Calu3 (cell line): ENCODE results near the gene KLHDC4. TPM values are rescaled to one million over a fixed set of nuclear protein-coding genes. Genes with fewer than 3 reads are reported as not detected.
"Not testable (repeated sequence)": the region's sequence is repeated elsewhere in the genome, so short reads cannot be mapped to it uniquely, and the experiment has no call there.

Experiments
- Bru-seq: library from RNA; stranded (reverse); fragments of 400-500 nt; gene quantifications from one replicate; lab custom pipeline; 2021; lab: Mats Ljungman, UMichigan
- BruChase-seq, 2 experiments: library from RNA; stranded (reverse); fragments of 400-500 nt; gene quantifications; one replicate each; lab custom pipeline; 2021; lab: Mats Ljungman, UMichigan
- BruUV-seq: library from RNA; stranded (reverse); fragments of 400-500 nt; replicated peaks from 2 replicates; lab custom pipeline; 2021; lab: Mats Ljungman, UMichigan
- CTCF ChIA-PET: fragments of 300-600 bp; sonication (Branson Sonifier 250); formaldehyde crosslinking; loops from one replicate; lab custom pipeline; 2022; ENCODE audit warnings: antibody characterized with exemption; lab: Charles Lee
- DNase-seq: peaks from one replicate; pipeline ENCODE4 v3.0.0; 2022
- H3K27ac Mint-ChIP-seq: one replicate; pipeline ENCODE4 v1.8.0; 2022; ENCODE audit warnings: mixed read lengths; ENCODE audit not compliant: unreplicated experiment
- H3K27me3 Mint-ChIP-seq: one replicate; pipeline ENCODE4 v1.8.0; 2022; ENCODE audit warnings: mixed read lengths; ENCODE audit not compliant: unreplicated experiment
- H3K36me3 Mint-ChIP-seq: one replicate; pipeline ENCODE4 v1.8.0; 2022; ENCODE audit warnings: mild to moderate bottlenecking, moderate library complexity, mixed read lengths; ENCODE audit not compliant: insufficient read depth, unreplicated experiment
- H3K4me1 Mint-ChIP-seq: one replicate; pipeline ENCODE4 v1.8.0; 2022; ENCODE audit warnings: mild to moderate bottlenecking, low read depth, mixed read lengths; ENCODE audit not compliant: unreplicated experiment
- H3K4me3 Mint-ChIP-seq: one replicate; pipeline ENCODE4 v1.8.0; 2022; ENCODE audit warnings: mild to moderate bottlenecking, low read depth, moderate library complexity, mixed read lengths; ENCODE audit not compliant: unreplicated experiment
- H3K9me3 Mint-ChIP-seq: one replicate; pipeline ENCODE4 v1.8.0; 2022; ENCODE audit warnings: low read depth, mixed read lengths; ENCODE audit not compliant: unreplicated experiment
- intact Hi-C: fragments of 100-400 bp; cut with micrococcal nuclease; formaldehyde crosslinking; loops from one replicate; pipeline ENCODE4 v1.10.0; 2022; ENCODE audit not compliant: unreplicated experiment
- long read RNA-seq: library from polyadenylated mRNA; stranded (forward); transcript quantifications from one replicate; pipeline ENCODE4 v2.0.0, GENCODE V29; 2022
- total RNA-seq: library from RNA; stranded (reverse); gene quantifications from 2 replicates; pipeline ENCODE4 v1.2.3, GENCODE V29; 2022
- TF ChIP-seq, protein P1 (sequence below): fragments of 200-600 bp; IDR thresholded peaks from one replicate; pipeline ENCODE4 v1.8.0; 2022; ENCODE audit warnings: antibody characterized with exemption; ENCODE audit not compliant: unreplicated experiment

Gene KLHDC4
- total RNA-seq (106 and 109 TPM in 2 replicates), Bru-seq, nascent RNA (percentile 79 among the genes with signal in this experiment), BruChase-seq, experiment 1, labeled RNA remaining after a 6-hour chase (percentile 86 among the genes with signal in this experiment), BruChase-seq, experiment 2, labeled RNA remaining after a 2-hour chase (percentile 83 among the genes with signal in this experiment)
- long read RNA-seq, full-length matches to known transcripts = 20 of 41 reads
- long read RNA-seq, partial matches to known transcripts = 5 of 41 reads
- long read RNA-seq, other reads (novel, unspliced or antisense) = 16 of 41 reads

DNA sequence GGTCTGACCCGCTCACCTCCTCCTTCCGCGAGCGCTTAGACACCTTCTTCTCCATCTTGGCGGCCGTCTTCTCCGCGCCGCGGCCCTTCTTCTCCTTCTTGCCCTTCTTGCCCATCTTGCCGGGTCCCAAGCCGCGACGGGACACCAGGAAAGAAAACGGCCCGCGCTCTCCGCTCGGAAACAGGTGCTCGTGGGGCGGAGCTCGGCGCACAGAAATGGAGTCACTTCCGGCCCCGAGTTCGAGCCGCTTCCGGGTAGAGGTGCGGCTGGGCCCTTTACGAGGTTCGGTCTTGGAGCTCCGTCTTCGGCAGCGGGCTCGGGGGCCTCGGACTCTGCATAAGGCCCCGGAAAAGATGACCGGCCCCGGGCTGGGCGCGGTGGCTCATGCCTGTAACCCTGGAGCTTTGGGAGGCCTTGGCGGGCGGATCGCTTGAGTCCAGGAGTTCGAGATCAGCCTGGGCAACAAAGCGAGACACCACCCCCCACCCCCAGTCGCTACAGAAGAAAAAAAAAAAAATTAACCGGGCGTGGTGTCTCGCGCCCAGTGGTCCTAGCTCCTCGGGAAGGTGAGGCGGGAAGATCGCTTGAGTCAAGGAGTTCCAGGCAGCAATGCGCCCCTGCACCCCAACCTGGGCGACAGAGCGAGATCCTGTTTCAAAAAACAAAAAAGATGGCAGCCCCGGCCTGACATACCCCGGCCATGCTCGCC lies at the start of gene KLHDC4:
TSS of gene KLHDC4 (minus strand) at position 211 of the 709 bp plus-strand sequence. CDS start at position 115, 96 bp downstream.
- Mint-ChIP-seq H3K4me3 (peak within 1 kb of the TSS; percentile 95), H3K4me1 (peaks cover 25% of the 10 kb centered on the region), H3K27me3 (no peaks in the 10 kb centered on the region), H3K9me3 (no peaks in the 10 kb centered on the region), H3K27ac (peak within 1 kb of the TSS; percentile 91), H3K36me3 (peaks cover 52% of the 10 kb centered on the region)
- BruUV-seq = TSS peak; percentile 95
- peak; percentile 93 for DNase-seq
- TF ChIP-seq, protein P1, sequence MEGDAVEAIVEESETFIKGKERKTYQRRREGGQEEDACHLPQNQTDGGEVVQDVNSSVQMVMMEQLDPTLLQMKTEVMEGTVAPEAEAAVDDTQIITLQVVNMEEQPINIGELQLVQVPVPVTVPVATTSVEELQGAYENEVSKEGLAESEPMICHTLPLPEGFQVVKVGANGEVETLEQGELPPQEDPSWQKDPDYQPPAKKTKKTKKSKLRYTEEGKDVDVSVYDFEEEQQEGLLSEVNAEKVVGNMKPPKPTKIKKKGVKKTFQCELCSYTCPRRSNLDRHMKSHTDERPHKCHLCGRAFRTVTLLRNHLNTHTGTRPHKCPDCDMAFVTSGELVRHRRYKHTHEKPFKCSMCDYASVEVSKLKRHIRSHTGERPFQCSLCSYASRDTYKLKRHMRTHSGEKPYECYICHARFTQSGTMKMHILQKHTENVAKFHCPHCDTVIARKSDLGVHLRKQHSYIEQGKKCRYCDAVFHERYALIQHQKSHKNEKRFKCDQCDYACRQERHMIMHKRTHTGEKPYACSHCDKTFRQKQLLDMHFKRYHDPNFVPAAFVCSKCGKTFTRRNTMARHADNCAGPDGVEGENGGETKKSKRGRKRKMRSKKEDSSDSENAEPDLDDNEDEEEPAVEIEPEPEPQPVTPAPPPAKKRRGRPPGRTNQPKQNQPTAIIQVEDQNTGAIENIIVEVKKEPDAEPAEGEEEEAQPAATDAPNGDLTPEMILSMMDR = no peak
- intact Hi-C loops = no loop called here
- CTCF ChIA-PET = interaction anchor here (0.5 to 1.2 kb wide), 3 partner anchors 13 to 201 kb away, joined by 3 to 9 read pairs (median 3); no protein-coding TSS in a partner anchor

DNA sequence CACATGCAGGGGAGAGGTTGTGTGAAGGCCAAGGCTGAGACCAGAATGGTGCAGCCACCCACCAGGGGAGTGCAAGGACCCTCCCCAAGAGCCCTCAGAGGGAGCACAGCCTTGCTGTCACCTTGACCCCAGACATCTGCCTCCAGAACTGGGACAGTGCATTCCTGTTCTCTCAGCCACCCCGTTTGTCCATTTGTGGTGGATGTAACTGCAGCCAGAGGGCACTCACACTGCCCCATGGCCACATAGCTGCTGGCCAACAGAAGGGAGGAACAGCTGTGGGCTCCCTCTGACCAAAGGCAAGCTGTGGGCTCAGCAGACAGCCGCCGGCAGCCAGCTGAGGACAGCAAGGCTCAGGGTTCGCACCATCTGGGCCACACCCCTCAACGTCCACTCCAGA lies 49.8 kb upstream of the KLHDC4 start:
- BruUV-seq = no TSS peak
- Mint-ChIP-seq H3K36me3 (peaks cover 22% of the 10 kb centered on the region), H3K4me3 (no peak overlapping the region), H3K9me3 (peaks cover 2% of the 10 kb centered on the region), H3K27ac (no peak overlapping the region), H3K27me3 (no peaks in the 10 kb centered on the region), H3K4me1 (peaks cover under 1% of the 10 kb centered on the region)
- DNase-seq = no peak
- intact Hi-C loops = no loop called here
- CTCF ChIA-PET = interaction anchor here (1.0 kb wide), 1 partner anchor 9 kb away, joined by 3 read pairs; no protein-coding TSS in a partner anchor
- TF ChIP-seq, protein P1 = no peak

DNA sequence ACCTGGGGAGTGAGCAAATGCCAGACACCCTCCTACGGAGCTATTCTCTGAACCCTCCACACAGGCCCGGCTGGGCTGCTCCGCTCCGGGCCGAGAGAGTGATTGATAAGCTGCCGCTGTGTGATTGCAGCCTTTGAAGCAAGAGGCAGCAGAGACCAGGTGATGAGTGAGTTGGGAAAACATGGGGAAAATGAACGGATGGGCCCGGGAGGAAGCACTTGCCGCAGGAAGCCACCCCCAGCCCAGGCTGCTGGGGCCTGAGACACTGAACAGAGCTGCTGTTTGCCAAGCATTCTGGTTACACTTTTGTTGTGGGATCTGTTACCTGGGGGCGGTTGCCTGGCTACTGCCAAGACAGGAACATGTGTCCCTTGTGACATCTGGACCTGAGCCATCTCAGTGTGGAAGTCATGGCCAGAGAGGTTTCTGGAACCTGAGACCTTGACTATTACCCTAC lies 46.4 kb upstream of the KLHDC4 start:
- Mint-ChIP-seq H3K9me3 (no peaks in the 10 kb centered on the region), H3K27me3 (no peaks in the 10 kb centered on the region), H3K27ac (no peak overlapping the region), H3K4me3 (no peak overlapping the region), H3K36me3 (peaks cover 20% of the 10 kb centered on the region), H3K4me1 (peaks cover 30% of the 10 kb centered on the region)
- intact Hi-C loops = no loop called here
- DNase-seq = no peak
- no TSS peak for BruUV-seq
- CTCF ChIA-PET = no interaction called here
- TF ChIP-seq, protein P1 = no peak

DNA sequence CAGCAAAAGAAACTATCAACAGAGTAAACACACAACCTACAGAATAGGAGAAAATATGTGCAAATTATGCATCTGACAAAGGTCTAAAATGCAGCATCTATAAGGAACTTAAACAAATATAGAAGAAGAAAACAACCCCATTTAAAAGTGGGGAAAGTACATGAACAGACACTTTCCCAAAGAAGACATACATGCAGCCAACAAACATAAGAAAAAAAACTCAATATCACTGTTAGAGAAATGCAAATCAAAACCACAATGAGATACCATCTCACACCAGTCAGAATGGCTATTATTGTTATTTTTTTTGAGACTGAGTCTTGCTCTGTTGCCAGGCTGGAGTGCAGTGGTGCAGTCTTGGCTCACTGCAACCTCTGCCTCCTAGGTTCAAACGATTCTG lies 45.7 kb upstream of the KLHDC4 start:
- BruUV-seq, CTCF ChIA-PET, H3K9me3 Mint-ChIP-seq, H3K4me3 Mint-ChIP-seq, H3K27ac Mint-ChIP-seq, H3K27me3 Mint-ChIP-seq, DNase-seq, intact Hi-C loops: not testable (repeated sequence)
- Mint-ChIP-seq H3K4me1 (peaks cover 38% of the 10 kb centered on the region), H3K36me3 (peaks cover 28% of the 10 kb centered on the region)
